SK-N-SH treated with all-trans-retinoic acid at 6 μM for 48 hours (cell line): Measurements from ENCODE around the gene KHK.
"Not testable (repeated sequence)": the region's sequence is repeated elsewhere in the genome, so short reads cannot be mapped to it uniquely, and the experiment has no call there.

ENCODE experiments used
- ARNTL ChIP-seq: fragments of 450-650 bp; formaldehyde crosslinking; IDR thresholded peaks from 2 replicates; pipeline ENCODE4 v1.5.0; 2020; ENCODE audit warnings: low read depth, mild to moderate bottlenecking, moderate library complexity, borderline replicate concordance
- BACH2 ChIP-seq: fragments of 250-450 bp; sonication (Bioruptor Pico); IDR thresholded peaks from 2 replicates; pipeline ENCODE4 v1.9.0; 2021; ENCODE audit warnings: mild to moderate bottlenecking, borderline replicate concordance
- ESRRG ChIP-seq: fragments of 250-450 bp; sonication (Bioruptor Pico); IDR thresholded peaks from 2 replicates; pipeline ENCODE4 v1.6.1; 2021; ENCODE audit warnings: mild to moderate bottlenecking
- OSR1 ChIP-seq: fragments of 250-450 bp; sonication (Bioruptor Pico); IDR thresholded peaks from 2 replicates; pipeline ENCODE4 v1.8.0; 2022; ENCODE audit warnings: moderate library complexity, mild to moderate bottlenecking, inconsistent platforms
- PATZ1 ChIP-seq: fragments of 250-450 bp; sonication (Bioruptor Pico); IDR thresholded peaks from 2 replicates; pipeline ENCODE4 v1.8.0; 2020; ENCODE audit warnings: mild to moderate bottlenecking, moderate library complexity, borderline replicate concordance
- RARB ChIP-seq: fragments of 250-450 bp; sonication (Bioruptor Pico); IDR thresholded peaks from 2 replicates; pipeline ENCODE4 v1.8.0; 2021; ENCODE audit warnings: mild to moderate bottlenecking, moderate library complexity
- ZC3H10 ChIP-seq: fragments of 250-450 bp; sonication (Bioruptor Pico); IDR thresholded peaks from 2 replicates; pipeline ENCODE4 v1.5.1; 2021; ENCODE audit warnings: mild to moderate bottlenecking, moderate library complexity

DNA sequence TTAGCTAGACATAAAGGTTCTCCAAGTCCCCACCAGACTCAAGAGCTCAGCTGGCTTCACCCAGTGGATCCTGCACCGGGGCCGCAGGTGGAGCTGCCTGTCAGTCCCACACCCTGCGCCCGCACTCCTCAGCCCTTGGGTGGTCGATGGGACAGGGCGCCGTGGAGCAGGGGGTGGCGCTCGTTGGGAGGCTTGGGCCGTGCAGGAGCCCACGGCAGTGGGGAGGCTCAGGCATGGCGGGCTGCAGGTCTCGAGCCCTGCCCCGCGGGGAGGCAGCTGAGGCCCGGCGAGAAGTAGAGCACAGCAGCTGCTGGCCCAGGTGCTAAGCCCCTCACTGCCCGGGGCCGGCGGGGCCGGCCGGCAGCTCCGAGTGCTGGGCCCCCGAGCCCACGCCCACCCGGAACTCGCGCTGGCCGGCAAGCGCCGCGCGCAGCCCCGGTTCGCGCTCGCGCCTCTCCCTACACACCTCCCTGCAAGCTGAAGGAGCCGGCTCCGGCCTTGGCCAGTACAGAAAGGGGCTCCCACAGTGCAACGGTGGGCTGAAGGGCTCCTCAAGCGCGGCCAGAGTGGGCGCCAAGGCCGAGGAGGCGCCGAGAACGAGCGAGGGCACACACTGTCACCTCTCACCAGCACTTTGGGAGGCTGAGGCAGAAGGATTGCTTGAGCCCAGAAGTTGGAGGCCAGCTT lies 25.0 kb downstream of the KHK start:
- TF ChIP-seq BACH2 (CRISPR knock-in tag); PATZ1; OSR1 (CRISPR knock-in tag); ESRRG (CRISPR knock-in tag); ZC3H10; RARB; ARNTL: not testable (repeated sequence)
